GM18508 (cell line): ENCODE results near the gene RXRA.

Source experiments
- ATAC-seq: cut with Tn5 transposase; IDR thresholded peaks from one replicate; pipeline ENCODE4 v1.9.1; 2021; ENCODE audit warnings: moderate number of reproducible peaks; ENCODE audit not compliant: insufficient read depth, unreplicated experiment

The RXRA gene

GRCh38 chr9:134390947-134391318 is 64.7 kb downstream of the RXRA start:
- ATAC-seq: no peak

DNA sequence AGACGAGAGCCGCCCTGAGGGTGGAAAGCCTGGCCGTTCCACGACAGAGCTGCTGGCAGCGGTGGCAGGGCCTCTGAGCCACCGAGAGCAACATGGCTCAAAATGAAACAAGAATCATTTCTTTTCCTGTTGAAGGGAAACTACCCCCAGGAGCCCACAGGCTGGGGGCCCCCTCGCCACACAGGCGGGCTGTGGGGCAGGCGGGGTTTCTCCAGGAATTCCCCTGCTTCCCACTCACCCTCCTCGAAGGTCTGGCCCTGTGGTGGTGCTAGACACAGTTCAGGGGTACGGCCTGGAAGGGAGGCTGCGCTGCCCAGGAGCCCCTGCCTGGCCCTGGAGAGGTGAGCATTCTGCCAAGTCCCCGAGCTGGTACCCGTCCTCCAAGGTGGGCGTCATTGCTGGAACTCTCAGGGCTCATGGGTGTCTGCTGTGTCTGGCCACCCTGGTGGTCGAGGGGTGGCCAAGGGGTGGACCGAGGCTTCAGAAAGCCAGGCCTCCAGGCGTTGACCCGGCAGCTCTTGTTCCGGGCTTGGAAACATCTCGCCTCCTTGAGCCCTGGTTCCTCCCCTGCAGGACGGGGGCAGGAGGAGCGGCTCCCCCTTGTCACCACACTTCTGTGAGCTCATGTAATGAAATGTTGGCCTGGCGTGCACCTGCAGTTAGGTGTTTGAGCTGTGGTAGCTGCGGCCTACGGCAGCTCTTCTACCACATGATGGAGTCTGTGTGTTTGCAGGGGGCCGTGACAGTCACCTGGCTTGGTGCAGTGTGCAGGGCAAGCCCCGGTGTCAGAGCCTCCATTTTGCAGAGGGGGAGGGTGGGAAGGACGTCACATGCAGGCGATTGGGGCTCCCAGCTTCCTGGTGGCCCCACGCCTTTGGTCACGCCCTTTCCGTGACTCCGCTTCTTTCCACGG is 65.3 kb downstream of the RXRA start:
- peak; percentile 31 for ATAC-seq

GRCh38 chr9:134392900-134393299 is 66.6 kb downstream of the RXRA start:
- no peak for ATAC-seq

GRCh38 chr9:134393582-134394280 is 67.5 kb downstream of the RXRA start:
- ATAC-seq: no peak

DNA sequence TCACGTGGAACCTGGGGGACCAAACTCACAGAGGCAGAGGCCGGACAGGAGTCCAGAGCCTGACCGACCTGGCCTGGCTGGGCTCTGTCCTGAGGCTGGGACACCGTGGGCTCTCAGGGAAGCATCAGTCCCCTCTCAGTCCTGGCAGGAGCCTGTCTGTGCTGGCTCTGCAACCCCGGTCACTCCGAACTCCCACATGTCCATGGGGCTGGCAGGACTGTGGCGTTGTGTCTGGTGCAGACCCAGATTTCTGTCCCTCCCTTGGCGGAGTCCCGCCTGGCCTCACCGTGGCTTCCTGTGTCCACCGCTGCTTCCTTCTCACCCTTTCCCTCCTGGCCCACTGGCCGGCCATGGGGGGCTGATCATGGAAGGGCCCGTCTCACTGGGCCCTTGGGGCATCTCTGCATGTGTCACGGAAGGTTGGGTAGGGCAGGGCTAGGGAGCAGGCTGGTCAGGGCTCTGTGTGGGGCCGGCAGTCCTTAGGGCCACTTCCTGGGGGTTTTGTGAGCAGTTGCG is 68.8 kb downstream of the RXRA start:
- ATAC-seq: no peak

DNA sequence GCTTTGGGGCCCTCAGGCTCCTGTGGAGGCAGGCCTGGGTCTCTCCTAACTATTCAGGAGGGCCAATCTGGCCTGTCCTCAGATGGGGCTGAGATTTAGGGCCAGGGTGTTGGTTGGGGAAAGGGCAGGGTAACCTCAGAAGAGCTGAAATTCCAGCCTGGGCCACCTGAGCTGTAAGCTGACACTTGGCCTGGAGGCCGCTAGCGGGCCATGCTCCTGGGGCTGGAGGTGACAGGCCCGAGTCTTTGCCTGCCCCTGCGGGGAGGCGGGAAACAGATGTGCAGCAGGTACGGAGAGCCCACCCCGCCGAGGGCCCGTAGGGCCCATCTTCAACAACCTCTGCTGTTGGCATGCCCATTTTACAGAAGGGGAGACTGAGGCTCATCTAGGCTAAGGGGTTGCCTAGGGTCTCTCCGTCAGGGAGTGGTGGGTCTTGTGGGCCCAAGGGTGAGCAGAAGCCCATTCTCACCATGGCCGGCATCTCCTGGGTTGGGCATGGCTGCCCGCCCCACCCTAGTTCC is 69.5 kb downstream of the RXRA start:
- no peak for ATAC-seq

GRCh38 chr9:134396258-134396742 is 70.0 kb downstream of the RXRA start:
- no peak for ATAC-seq

GRCh38 chr9:134396825-134397224 is 70.6 kb downstream of the RXRA start:
- ATAC-seq: no peak

- no peak for ATAC-seq
These were observed 72.5 kb downstream of the RXRA start for GRCh38 chr9:134398756-134399155.

- ATAC-seq: no peak
These were observed 73.3 kb downstream of the RXRA start for GRCh38 chr9:134399435-134400056.

GRCh38 chr9:134400283-134400682 is 74.0 kb downstream of the RXRA start:
- no peak for ATAC-seq

- ATAC-seq: no peak
These were observed 75.1 kb downstream of the RXRA start for GRCh38 chr9:134401391-134401790.

DNA sequence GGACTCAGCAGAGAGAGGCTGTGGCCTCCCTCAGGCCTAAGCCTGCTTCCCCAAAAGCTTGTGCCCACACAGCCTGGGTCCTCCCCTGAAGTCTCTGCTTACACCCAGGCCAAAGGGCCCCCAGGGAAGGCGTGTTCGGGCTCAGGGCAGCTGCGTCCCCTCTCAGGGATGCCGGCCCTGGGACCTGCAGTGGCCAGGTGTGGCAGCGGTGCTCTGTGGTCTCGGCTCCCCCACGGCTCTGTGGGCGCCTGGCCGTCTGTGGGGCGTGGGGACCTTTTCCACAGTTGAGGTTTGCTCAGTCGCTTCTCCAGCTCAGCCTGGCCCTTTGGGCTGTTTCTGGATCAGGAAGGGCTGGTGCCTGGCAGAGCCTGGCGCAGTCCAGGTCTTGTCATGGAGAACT is 75.9 kb downstream of the RXRA start:
- ATAC-seq: no peak

- no peak for ATAC-seq
These were observed 77.0 kb downstream of the RXRA start for GRCh38 chr9:134403292-134403681.

- no peak for ATAC-seq
These were observed 77.5 kb downstream of the RXRA start for GRCh38 chr9:134403682-134404301.

DNA sequence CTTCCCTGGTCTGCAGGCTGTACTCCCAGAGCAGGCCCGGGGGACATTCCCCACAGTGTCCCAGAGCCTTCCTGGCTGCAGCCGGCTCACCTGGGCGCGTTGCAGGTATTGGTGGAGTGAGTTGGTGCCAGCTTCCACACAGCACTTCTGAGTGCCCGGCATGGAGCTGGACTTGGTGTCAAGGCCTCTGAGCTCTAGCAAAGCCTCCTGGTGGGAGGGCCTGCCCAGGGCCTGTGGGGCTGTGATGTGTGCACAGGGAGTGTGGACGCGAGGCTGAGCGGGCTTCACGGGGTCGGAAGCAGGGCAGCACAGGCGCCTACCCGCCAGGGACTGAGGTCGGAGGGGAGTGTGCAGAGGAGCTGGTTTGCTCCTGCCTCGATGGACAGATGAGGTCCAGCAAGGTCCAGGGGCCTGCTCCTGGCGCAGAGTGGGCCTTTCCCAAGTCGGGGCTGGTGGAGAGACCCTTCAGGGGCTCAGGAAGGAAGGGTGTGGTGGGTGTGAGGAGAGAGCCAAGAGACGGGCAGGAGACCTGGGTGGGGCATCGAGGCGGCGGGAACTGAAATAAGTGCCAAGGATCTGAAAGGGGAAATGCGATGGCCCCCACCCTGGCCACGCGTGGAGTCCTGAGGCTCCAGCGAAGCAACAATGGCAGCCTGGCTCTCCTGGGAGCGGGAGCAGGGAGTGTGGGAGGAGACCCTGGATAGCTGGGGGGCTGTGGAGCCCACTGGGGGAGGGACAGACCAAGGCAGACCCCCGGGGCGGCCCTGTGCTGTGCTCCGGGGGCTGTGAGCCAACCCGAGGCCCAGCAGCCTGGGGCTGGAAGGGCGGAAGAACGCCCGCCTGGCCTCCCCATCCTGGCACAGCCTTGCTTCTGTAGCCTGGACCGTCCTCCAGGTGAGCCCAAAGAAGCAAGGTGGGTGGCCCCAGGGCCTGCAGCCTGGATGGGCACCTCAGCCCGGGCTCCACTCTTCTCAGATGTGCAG is 78.4 kb downstream of the RXRA start:
- ATAC-seq: no peak

DNA sequence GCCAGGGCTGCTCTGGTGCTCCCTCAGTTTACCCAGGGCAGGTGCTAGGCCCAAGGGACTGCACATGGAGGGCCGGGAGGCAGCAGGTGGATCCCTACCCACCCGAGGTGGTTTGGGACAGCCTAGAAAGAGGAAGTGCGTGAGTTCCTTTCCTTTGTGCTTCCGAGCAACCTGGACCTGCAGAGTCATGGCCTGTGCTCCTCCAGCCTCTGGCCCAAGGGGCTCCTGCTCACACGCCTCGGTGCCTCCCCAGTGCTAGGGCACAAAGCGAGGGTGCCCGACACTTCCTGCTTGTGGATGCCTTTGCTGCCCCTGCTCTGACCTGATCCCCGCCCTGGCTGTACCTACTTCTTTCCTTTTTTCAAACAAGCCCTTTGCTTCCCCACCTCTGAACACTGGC is 79.3 kb downstream of the RXRA start:
- no peak for ATAC-seq

- no peak for ATAC-seq
These were observed 80.3 kb downstream of the RXRA start for GRCh38 chr9:134406366-134407120.
